Heart left ventricle (tissue), 13 donors: ENCODE data around the gene EEF1A2.

Experiments
- CTCF ChIP-seq, 12 donors: fragments of 200-600 bp; sonication (generic) in 4 of 12; IDR thresholded peaks; one replicate each; pipeline versions ENCODE4 v1.5.0 to v1.8.0; 2018 to 2022; ENCODE audit warnings: antibody characterized with exemption in 12 of 12, mild to moderate bottlenecking in 5 of 12
- POLR2A ChIP-seq, 2 donors: fragments of 450-650 bp; IDR thresholded peaks; one replicate each; pipeline ENCODE4 v1.6.1; 2017; ENCODE audit warnings: antibody characterized with exemption in 2 of 2, mild to moderate bottlenecking in 2 of 2, moderate library complexity in 2 of 2
- donor health status: ischemic (EF 13 %, LVEDD 7.1; RV severe dilation, severe dysfunction).
- donor health status: DM: no; HTN: yes; CAD: no.
- donor health status: DM: no; HTN: no; CAD: no.
- donor health status: ischemic (EF 25% LVEDD 6.9; RV normal size, moderate dysfunction).
- donor health status: ischemic (EF 25% LVEDD 5.7; RV mildly dilated, moderate dysfunction).
- donor health status: ischemic (EF 35%, LVEDD 5.7; RV mildly dilated, moderate dysfunction).
- donor health status: nonischemic (EF 11% LVEDD 7.7; RV severe dilation, severe dysfunction).
- donor health status: DM: yes; HTN: yes; CAD: no.
- donor health status: PGD.
- donor health status: ischemic (EF 29% LVEDD 5.4; RV normal size, mild dysfunction).
- donor health status: nonischemic (EF 23%, LVEDD 6.1; RV moderate dilation, normal function).

- no peak for TF ChIP-seq CTCF (IDR thresholded peaks at IDR 0.05)
- TF ChIP-seq POLR2A (IDR thresholded peaks at IDR 0.05) = no peak
Measured at GRCh38 chr20:63467294-63468083, 31.4 kb downstream of the EEF1A2 start.
